Fibroblast of villous mesenchyme (primary cell): ENCODE data around the gene NRXN3. TPM values are rescaled to one million over a fixed set of nuclear protein-coding genes. Genes with fewer than 3 reads are reported as not detected.
A peak's percentile ranks its signal among the peaks of the same experiment; 100 is the strongest.

Source experiments
- DNase-seq: peaks from one replicate; pipeline ENCODE4 v3.0.0-alpha.2; 2010; ENCODE audit warnings: low read depth
- H3K4me3 ChIP-seq: 2 replicates; pipeline ENCODE4 v1.5.1; 2011; ENCODE audit warnings: low read depth, mild to moderate bottlenecking, low read length
- CTCF ChIP-seq: IDR thresholded peaks from 2 replicates; pipeline ENCODE4 v1.5.1; 2012; ENCODE audit warnings: low read depth, mild to moderate bottlenecking, low read length; ENCODE audit not compliant: insufficient read depth
- total RNA-seq: library from RNA; depleted of rRNA; stranded (reverse); fragments of >200 nt; gene quantifications from 2 replicates; pipeline ENCODE4 v1.2.3, GENCODE V29; 2012

NRXN3 gene
- total RNA-seq, 1 donor = 7.3 TPM

GRCh38 chr14:79306546-79306945 lies 1136.4 kb downstream of the NRXN3 start:
- no peak overlapping the region for H3K4me3 ChIP-seq
- no peak for DNase-seq
- TF ChIP-seq CTCF = no peak

- DNase-seq = no peak
- no peak overlapping the region for H3K4me3 ChIP-seq
- no peak for TF ChIP-seq CTCF
Measured at GRCh38 chr14:79318371-79318770, 1148.2 kb downstream of the NRXN3 start.

- no peak overlapping the region for H3K4me3 ChIP-seq
- no peak for DNase-seq
- TF ChIP-seq CTCF = no peak
Measured at GRCh38 chr14:79320561-79320960, 1150.4 kb downstream of the NRXN3 start.

GRCh38 chr14:79321070-79321469 lies 1150.9 kb downstream of the NRXN3 start:
- no peak for TF ChIP-seq CTCF
- no peak for DNase-seq

GRCh38 chr14:79325071-79325470 lies 1154.9 kb downstream of the NRXN3 start:
- TF ChIP-seq CTCF = no peak
- DNase-seq = peak; percentile 18

More at GRCh38 chr14:79321070-79321469, 1150.9 kb downstream of the NRXN3 start:
- H3K4me3 ChIP-seq = no peak overlapping the region

GRCh38 chr14:79325557-79325956 lies 1155.4 kb downstream of the NRXN3 start:
- no peak for TF ChIP-seq CTCF
- no peak overlapping the region for H3K4me3 ChIP-seq
- DNase-seq = no peak

More at GRCh38 chr14:79325071-79325470, 1154.9 kb downstream of the NRXN3 start:
- no peak overlapping the region for H3K4me3 ChIP-seq

GRCh38 chr14:79328863-79329262 lies 1158.7 kb downstream of the NRXN3 start:
- no peak overlapping the region for H3K4me3 ChIP-seq
- no peak for TF ChIP-seq CTCF
- peak; percentile 13 for DNase-seq
